K562 (cell line): ENCODE measurements around the gene CRKL. TPM values are rescaled to one million over a fixed set of nuclear protein-coding genes. Genes with fewer than 3 reads are reported as not detected.

Source experiments
- ARID4B ChIP-seq: sonication (generic); formaldehyde crosslinking; IDR thresholded peaks from 2 replicates; pipeline ENCODE4 v1.8.0; 2022; ENCODE audit warnings: mild to moderate bottlenecking, missing genetic modification reagents
- CTCF ChIP-seq, 3 experiments: IDR thresholded peaks in 2 of 3; conservative IDR thresholded peaks in 1 of 3; 2 replicates each; pipeline ENCODE4 v1.5.1; 2011 to 2012; ENCODE audit warnings: low read length in 3 of 3, mild to moderate bottlenecking in 3 of 3, control low read depth in 2 of 3, improper control_type of control experiment in 1 of 3, inconsistent platforms in 1 of 3, low read depth in 1 of 3, mixed read lengths in 1 of 3, moderate library complexity in 1 of 3; ENCODE audit not compliant: insufficient read depth in 2 of 3
- E2F4 ChIP-seq: sonication (generic); formaldehyde crosslinking; IDR thresholded peaks from 2 replicates; pipeline ENCODE4 v1.8.0; 2022; ENCODE audit warnings: mild to moderate bottlenecking, low read depth, missing genetic modification reagents
- FOXP4 ChIP-seq: sonication (generic); formaldehyde crosslinking; IDR thresholded peaks from 2 replicates; pipeline ENCODE4 v1.8.0; 2022; ENCODE audit warnings: mild to moderate bottlenecking, missing genetic modification reagents, borderline replicate concordance
- HDGF ChIP-seq: fragments of 450-650 bp; IDR thresholded peaks from 2 replicates; pipeline ENCODE4 v1.6.1; 2016
- HMBOX1 ChIP-seq: sonication (generic); IDR thresholded peaks from 2 replicates; pipeline ENCODE4 v1.6.1; 2016
- HOMEZ ChIP-seq: fragments of 250-450 bp; sonication (Bioruptor Pico); IDR thresholded peaks from 2 replicates; pipeline ENCODE4 v1.4.0; 2020; ENCODE audit warnings: mild to moderate bottlenecking, moderate library complexity
- JUN ChIP-seq, 2 experiments: sonication (generic) in 1 of 2; formaldehyde crosslinking in 1 of 2; IDR thresholded peaks; 2 replicates each; pipeline versions ENCODE4 v1.6.1 to v1.8.0; 2012 to 2022; ENCODE audit warnings: borderline replicate concordance in 2 of 2, mild to moderate bottlenecking in 2 of 2, improper control_type of control experiment in 1 of 2, low read depth in 1 of 2, low read length in 1 of 2, missing genetic modification reagents in 1 of 2
- RBM14 ChIP-seq: fragments of 200-400 bp; formaldehyde crosslinking; IDR thresholded peaks from 2 replicates; pipeline ENCODE4 v1.6.1; 2018; ENCODE audit warnings: low read depth, mild to moderate bottlenecking, low read length, moderate library complexity, borderline replicate concordance; ENCODE audit not compliant: insufficient read depth
- SMARCE1 ChIP-seq: fragments of 450-650 bp; IDR thresholded peaks from 2 replicates; pipeline ENCODE4 v1.7.1; 2016; ENCODE audit warnings: mild to moderate bottlenecking
- ZNF224 ChIP-seq: sonication (generic); formaldehyde crosslinking; IDR thresholded peaks from 2 replicates; pipeline ENCODE4 v1.8.0; 2022; ENCODE audit warnings: mild to moderate bottlenecking, missing genetic modification reagents
- ZNF76 ChIP-seq: fragments of 250-450 bp; sonication (Bioruptor Pico); IDR thresholded peaks from 2 replicates; pipeline ENCODE4 v1.4.0; 2020; ENCODE audit warnings: mild to moderate bottlenecking, moderate library complexity, borderline replicate concordance
- polyA plus RNA-seq, 8 experiments: library from polyadenylated mRNA; depleted of rRNA in 4 of 8; stranded (reverse) in 5 of 8; unstranded in 3 of 8; fragments of >200 nt; fragmentation: Nextera tagmentation in 2 of 8; fragmentation: Illumina TruSeq in 1 of 8; extraction: Ambion mirVana in 2 of 8; extraction: Trizol in 1 of 8; gene quantifications; 2 replicates each; pipeline versions ENCODE4 v1.2.1 to v1.2.3, GENCODE V29; 2011 to 2014; ENCODE audit warnings: inconsistent platforms in 1 of 8, missing spikeins in 1 of 8
- total RNA-seq, 7 experiments: library from RNA; depleted of rRNA in 6 of 7; stranded (reverse); fragments of >200 nt in 6 of 7; fragmentation: Illumina TruSeq in 2 of 7; extraction: Trizol in 2 of 7; gene quantifications; 2 replicates each; pipeline versions ENCODE4 v1.2.1 to v1.2.3, GENCODE V29; 2011 to 2021; ENCODE audit warnings: low replicate concordance in 1 of 7

CRKL gene
- total and polyA plus RNA-seq, 9 of the 15 experiments (the other 6 are each of a cell fraction or from before 2014, with no cell fraction given): 100 to 263 (median 124) TPM

- no peak for TF ChIP-seq ARID4B
- no peak for TF ChIP-seq JUN (IDR thresholded peaks at IDR 0.05; ENCODE audit: borderline replicate concordance, low read depth, low read length)
- TF ChIP-seq JUN (CRISPR knock-in tag; IDR thresholded peaks at IDR 0.05; ENCODE audit: borderline replicate concordance): peak; percentile 54; the same call in 1 of the 2 replicates
- TF ChIP-seq HDGF: peak; percentile 80; the same call in 1 of the 2 replicates
- TF ChIP-seq RBM14: no peak
- peak; percentile 90; the same call in 1 of the 2 replicates for TF ChIP-seq FOXP4 (CRISPR knock-in tag)
- TF ChIP-seq HOMEZ (CRISPR knock-in tag): no peak
- no peak for TF ChIP-seq SMARCE1
- no peak for TF ChIP-seq ZNF76 (CRISPR knock-in tag)
- TF ChIP-seq ZNF224 (CRISPR knock-in tag): no peak
- peak; percentile 94 for TF ChIP-seq HMBOX1
- TF ChIP-seq E2F4 (CRISPR knock-in tag): no peak; the same call in 1 of the 2 replicates
- no peak for TF ChIP-seq CTCF (IDR thresholded peaks at IDR 0.05 in 2 of 3, conservative IDR thresholded peaks at IDR 0.05 in 1 of 3; ENCODE audit: insufficient read depth in 2 of 3, low read depth in 1 of 3, low read length in 3 of 3)
Measured at GRCh38 chr22:20937031-20937793, 20.0 kb downstream of the CRKL start (continued).
